Activated CD8-positive, alpha-beta T cell treated with anti-CD3 and anti-CD28 coated beads for 36 hours (primary cell): ENCODE results near the gene INTS6. TPM values are rescaled to one million over a fixed set of nuclear protein-coding genes. Genes with fewer than 3 reads are reported as not detected.

Source experiments
- ATAC-seq: fragments of 200-7000 bp; cut with Tn5 transposase; one replicate; pipeline ENCODE4 v1.10.0; 2021; ENCODE audit warnings: mild to moderate bottlenecking, moderate library complexity
- CTCF ChIA-PET: fragments of 350-600 bp; sonication (Branson Sonifier 250); formaldehyde crosslinking; loops from one replicate; lab custom pipeline; 2021; ENCODE audit warnings: antibody characterized with exemption; lab: Charles Lee
- POLR2A ChIA-PET: fragments of 350-600 bp; sonication (Branson Sonifier 250); formaldehyde crosslinking; loops from one replicate; lab custom pipeline; 2021; ENCODE audit warnings: antibody characterized with exemption; lab: Charles Lee
- DNase-seq: peaks from one replicate; pipeline ENCODE4 v3.0.0-alpha.2; 2020
- H3K27ac Mint-ChIP-seq: one replicate; pipeline ENCODE4 v1.8.0; 2021; ENCODE audit warnings: mild to moderate bottlenecking, mixed read lengths
- H3K27me3 Mint-ChIP-seq: one replicate; pipeline ENCODE4 v1.8.0; 2021; ENCODE audit warnings: mixed read lengths
- H3K36me3 Mint-ChIP-seq: one replicate; pipeline ENCODE4 v1.8.0; 2021; ENCODE audit warnings: low read depth, mixed read lengths
- H3K4me1 Mint-ChIP-seq: one replicate; pipeline ENCODE4 v1.8.0; 2021; ENCODE audit warnings: low read depth, mixed read lengths
- H3K4me3 Mint-ChIP-seq: one replicate; pipeline ENCODE4 v1.8.0; 2021; ENCODE audit warnings: mild to moderate bottlenecking, moderate library complexity, mixed read lengths
- H3K9me3 Mint-ChIP-seq: one replicate; pipeline ENCODE4 v1.8.0; 2021; ENCODE audit warnings: mixed read lengths
- intact Hi-C: fragments of 100-400 bp; cut with micrococcal nuclease; formaldehyde crosslinking; loops from one replicate; pipeline ENCODE4 v1.10.0; 2022
- total RNA-seq, 2 experiments: library from RNA; stranded (reverse); gene quantifications; one replicate each; pipeline ENCODE4 v1.2.3, GENCODE V29; 2021
- TF ChIP-seq, protein P1 (sequence below): fragments of 200-600 bp; IDR thresholded peaks from one replicate; pipeline ENCODE4 v1.8.0; 2022; ENCODE audit warnings: antibody characterized with exemption, mild to moderate bottlenecking

The INTS6 gene
- total RNA-seq, 2 experiments from 2014 or later: 52.4 to 54.5 TPM

DNA sequence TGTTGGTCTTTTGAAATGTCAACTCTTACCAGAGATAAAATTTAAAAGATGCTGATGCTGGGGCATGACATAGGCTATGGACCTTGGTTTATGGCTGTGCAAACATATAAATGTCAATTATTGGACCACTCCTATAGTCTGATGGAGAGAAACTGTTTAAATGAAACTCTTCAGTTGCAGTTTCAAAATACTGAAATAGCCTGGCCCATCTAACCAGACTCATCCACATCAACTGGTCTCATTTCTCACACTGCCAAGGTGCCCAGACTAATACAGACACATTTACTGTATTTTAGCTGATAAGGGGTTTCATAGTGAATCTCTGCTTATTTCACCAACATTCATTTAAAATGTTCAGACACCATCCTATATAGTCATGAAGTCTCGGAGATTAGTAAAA is 93.5 kb downstream of the INTS6 start:
- intact Hi-C loops: no loop called here
- H3K27me3 Mint-ChIP-seq: no peaks in the 10 kb centered on the region
- no peak overlapping the region for H3K4me3 Mint-ChIP-seq
- TF ChIP-seq, protein P1, sequence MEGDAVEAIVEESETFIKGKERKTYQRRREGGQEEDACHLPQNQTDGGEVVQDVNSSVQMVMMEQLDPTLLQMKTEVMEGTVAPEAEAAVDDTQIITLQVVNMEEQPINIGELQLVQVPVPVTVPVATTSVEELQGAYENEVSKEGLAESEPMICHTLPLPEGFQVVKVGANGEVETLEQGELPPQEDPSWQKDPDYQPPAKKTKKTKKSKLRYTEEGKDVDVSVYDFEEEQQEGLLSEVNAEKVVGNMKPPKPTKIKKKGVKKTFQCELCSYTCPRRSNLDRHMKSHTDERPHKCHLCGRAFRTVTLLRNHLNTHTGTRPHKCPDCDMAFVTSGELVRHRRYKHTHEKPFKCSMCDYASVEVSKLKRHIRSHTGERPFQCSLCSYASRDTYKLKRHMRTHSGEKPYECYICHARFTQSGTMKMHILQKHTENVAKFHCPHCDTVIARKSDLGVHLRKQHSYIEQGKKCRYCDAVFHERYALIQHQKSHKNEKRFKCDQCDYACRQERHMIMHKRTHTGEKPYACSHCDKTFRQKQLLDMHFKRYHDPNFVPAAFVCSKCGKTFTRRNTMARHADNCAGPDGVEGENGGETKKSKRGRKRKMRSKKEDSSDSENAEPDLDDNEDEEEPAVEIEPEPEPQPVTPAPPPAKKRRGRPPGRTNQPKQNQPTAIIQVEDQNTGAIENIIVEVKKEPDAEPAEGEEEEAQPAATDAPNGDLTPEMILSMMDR: no peak
- ChIA-PET CTCF (interaction anchor here (1.0 to 1.3 kb wide), 2 partner anchors 38 to 290 kb away, joined by 3 read pairs; no protein-coding TSS in a partner anchor), POLR2A (no interaction called here)
- no peak overlapping the region for H3K27ac Mint-ChIP-seq
- peaks cover 8% of the 10 kb centered on the region for H3K4me1 Mint-ChIP-seq
- peaks cover 19% of the 10 kb centered on the region for H3K36me3 Mint-ChIP-seq
- ATAC-seq (no peak), DNase-seq (no peak)
- H3K9me3 Mint-ChIP-seq: no peaks in the 10 kb centered on the region

DNA sequence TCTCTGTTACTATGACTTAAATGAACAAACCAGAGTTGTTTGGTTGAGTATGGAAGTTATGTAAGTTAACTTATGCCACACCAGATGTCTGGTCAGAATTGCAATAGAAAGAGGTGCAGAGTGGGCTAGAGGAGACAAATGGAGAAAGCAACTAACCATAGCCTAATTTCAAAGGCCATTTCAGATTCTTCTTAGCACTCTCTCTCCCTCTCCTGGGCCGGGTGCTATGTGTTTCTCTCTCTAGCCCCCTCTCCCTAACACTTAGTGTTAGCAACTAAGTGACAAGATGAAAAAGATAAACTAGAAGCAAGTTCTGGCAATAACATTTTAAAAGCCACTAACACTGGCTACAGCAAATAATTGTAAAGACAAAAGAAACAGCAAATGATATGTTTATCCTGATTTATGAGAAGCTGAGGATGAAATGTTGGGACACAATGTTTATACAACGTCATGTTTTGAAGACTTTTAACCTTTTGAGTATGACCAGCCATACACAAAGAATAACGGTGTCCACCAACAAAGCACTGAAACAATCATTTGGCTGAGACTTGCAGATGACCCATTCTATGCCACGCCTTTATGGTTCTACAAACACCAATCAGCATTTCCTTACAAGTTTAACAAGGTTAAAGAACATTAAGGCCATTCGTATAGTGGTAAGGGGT is 94.8 kb downstream of the INTS6 start:
- CTCF ChIA-PET: no interaction called here

DNA sequence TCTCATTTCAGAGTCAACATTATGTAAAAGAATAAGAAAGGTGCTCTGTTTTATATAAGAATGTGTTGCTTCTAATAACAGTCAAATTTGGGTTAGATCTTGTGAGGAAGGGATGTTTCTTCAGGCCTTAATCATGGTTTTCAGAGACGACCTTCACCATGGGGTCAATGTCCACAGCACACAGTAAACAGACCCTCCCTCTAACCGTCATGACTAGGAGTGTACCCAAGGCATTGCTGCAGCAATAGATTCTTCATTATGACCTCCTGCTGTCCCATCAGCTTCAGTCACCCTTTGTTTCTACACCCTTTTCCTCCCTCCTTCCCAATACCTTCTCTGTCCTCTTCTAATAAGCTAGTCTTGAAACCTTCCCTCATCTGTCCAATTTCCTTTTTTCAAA is 97.6 kb downstream of the INTS6 start:
- ChIA-PET CTCF (no interaction called here), POLR2A (no interaction called here)
- intact Hi-C loops: no loop called here
- ATAC-seq (no peak), DNase-seq (no peak)
- peaks cover 2% of the 10 kb centered on the region for H3K36me3 Mint-ChIP-seq
- no peaks in the 10 kb centered on the region for H3K27me3 Mint-ChIP-seq
- H3K9me3 Mint-ChIP-seq: peaks cover 2% of the 10 kb centered on the region
- H3K27ac Mint-ChIP-seq: no peak overlapping the region
- H3K4me1 Mint-ChIP-seq: no peaks in the 10 kb centered on the region
- H3K4me3 Mint-ChIP-seq: no peak overlapping the region
- TF ChIP-seq, protein P1: no peak

More for the DNA sequence above, 94.8 kb downstream of the INTS6 start:
- ATAC-seq: no peak
- no peak for DNase-seq
- H3K36me3 Mint-ChIP-seq: peaks cover 16% of the 10 kb centered on the region
- H3K4me1 Mint-ChIP-seq: peaks cover under 1% of the 10 kb centered on the region
- H3K9me3 Mint-ChIP-seq: no peaks in the 10 kb centered on the region
- H3K27me3 Mint-ChIP-seq: no peaks in the 10 kb centered on the region
- intact Hi-C loops: no loop called here
- POLR2A ChIA-PET: no interaction called here
- TF ChIP-seq, protein P1: no peak
- no peak overlapping the region for H3K4me3 Mint-ChIP-seq
- H3K27ac Mint-ChIP-seq: no peak overlapping the region

DNA sequence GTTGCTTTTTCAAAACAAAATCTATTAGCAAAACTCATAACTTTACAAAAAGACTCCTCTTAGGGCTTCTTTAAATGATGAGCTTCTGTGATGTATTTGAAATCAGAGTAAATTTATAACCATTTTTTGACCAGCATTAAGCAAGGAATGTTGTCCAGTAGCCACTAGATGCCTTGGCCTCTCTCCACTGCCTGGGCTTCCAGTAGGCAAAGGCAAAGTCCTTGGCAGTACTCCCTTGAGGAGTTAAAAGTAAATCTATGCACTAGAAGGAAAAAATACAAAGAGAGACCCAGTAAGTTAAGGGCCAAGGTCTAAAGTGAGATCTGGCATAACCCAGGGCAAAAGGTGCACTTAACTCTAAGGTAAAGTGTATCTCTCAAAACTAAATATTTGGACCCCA is 103.8 kb downstream of the INTS6 start:
- Mint-ChIP-seq H3K9me3 (peaks cover 2% of the 10 kb centered on the region), H3K4me1 (no peaks in the 10 kb centered on the region), H3K27ac (no peak overlapping the region), H3K36me3 (peaks cover 2% of the 10 kb centered on the region), H3K4me3 (no peak overlapping the region), H3K27me3 (no peaks in the 10 kb centered on the region)
- POLR2A ChIA-PET: no interaction called here
- ATAC-seq: no peak
- no peak for DNase-seq
- intact Hi-C loops: no loop called here
- CTCF ChIA-PET: interaction anchor here (1.5 kb wide), 1 partner anchor 63 kb away, joined by 5 read pairs; no protein-coding TSS in a partner anchor
- TF ChIP-seq, protein P1: no peak

DNA sequence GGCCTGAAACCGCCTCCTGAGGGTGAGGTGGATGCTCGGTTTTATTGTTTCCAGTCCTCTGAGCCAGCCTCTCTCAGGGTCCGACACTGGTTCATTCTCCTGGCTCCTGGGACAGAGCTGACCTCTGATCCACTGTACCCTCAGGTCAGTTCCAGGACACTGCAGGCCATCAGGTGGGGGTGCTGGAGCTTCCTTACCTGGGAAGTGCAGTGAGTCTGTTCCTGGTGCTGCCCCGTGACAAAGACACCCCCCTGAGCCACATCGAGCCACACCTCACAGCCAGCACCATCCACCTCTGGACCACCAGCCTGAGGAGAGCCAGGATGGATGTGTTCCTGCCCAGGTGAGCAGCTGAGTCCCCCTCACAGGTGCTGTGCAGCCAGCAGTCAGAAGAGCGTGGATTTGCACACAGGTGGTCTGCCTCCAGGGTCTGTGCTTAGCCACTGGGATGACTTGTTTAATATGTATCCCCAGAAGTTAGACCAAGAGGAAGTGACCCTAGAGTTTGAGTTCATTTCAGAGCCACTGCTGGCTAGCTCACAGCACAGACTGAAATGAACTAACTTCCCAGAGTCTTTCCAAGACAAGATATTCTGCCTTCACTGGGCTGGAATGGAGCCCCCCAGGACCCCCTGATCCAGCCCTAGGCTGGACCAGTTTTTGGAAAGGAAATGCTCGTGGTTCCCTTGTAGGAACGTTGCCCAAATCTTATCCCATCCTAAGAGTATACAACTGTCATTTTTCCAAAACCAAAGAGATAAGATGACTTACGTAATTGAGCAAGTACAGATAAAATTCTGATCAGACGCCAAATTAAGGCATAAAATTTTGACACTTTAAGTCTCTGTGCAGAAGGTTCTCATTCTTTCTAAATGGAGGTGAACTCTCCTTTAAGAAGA is 104.5 kb downstream of the INTS6 start:
- CTCF ChIA-PET: interaction anchor here (1.5 kb wide), 1 partner anchor 62 kb away, joined by 5 read pairs; no protein-coding TSS in a partner anchor
- intact Hi-C loops: no loop called here
- H3K36me3 Mint-ChIP-seq: peaks cover 2% of the 10 kb centered on the region

More for the DNA sequence above, 104.5 kb downstream of the INTS6 start:
- Mint-ChIP-seq H3K4me3 (no peak overlapping the region), H3K27me3 (no peaks in the 10 kb centered on the region), H3K4me1 (no peaks in the 10 kb centered on the region), H3K27ac (no peak overlapping the region), H3K9me3 (peaks cover 2% of the 10 kb centered on the region)
- no peak for DNase-seq
- TF ChIP-seq, protein P1: no peak
- no peak for ATAC-seq
- POLR2A ChIA-PET: no interaction called here
